DOHH2 (cell line): ENCODE results near the gene GRIA1.

Experiments used
- EZH2phosphoT487 ChIP-seq: fragments of 200-600 bp; sonication (generic); IDR thresholded peaks from 2 replicates; pipeline ENCODE4 v1.6.1; 2017; ENCODE audit warnings: borderline replicate concordance, mild to moderate bottlenecking, antibody characterized with exemption, low read length, moderate library complexity, mixed read lengths
- TF ChIP-seq, protein P1 (sequence below): fragments of 200-600 bp; sonication (generic); IDR thresholded peaks from one replicate; pipeline ENCODE4 v1.5.1; 2014; ENCODE audit warnings: antibody characterized with exemption, mild to moderate bottlenecking, low read depth, low read length; ENCODE audit not compliant: poor library complexity, severe bottlenecking

DNA sequence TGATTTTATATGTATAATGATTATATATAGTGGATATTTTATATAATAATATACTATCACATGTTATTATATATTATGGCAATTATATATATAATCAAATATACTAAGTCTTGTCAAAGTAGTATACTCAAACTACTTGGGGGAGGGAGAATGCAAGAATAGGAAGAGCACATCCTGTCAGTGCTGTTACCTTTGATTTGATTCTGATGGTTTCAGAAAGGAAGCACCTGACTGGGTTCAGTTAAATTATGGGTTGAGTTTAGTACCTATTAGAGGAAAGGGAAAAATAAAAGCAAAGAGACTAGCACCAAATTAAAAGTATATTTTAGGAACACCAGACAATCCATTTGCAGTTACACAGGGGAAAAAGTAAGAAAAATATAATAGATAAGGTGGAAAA, 107.6 kb downstream of the GRIA1 start:
- TF ChIP-seq, protein P1, sequence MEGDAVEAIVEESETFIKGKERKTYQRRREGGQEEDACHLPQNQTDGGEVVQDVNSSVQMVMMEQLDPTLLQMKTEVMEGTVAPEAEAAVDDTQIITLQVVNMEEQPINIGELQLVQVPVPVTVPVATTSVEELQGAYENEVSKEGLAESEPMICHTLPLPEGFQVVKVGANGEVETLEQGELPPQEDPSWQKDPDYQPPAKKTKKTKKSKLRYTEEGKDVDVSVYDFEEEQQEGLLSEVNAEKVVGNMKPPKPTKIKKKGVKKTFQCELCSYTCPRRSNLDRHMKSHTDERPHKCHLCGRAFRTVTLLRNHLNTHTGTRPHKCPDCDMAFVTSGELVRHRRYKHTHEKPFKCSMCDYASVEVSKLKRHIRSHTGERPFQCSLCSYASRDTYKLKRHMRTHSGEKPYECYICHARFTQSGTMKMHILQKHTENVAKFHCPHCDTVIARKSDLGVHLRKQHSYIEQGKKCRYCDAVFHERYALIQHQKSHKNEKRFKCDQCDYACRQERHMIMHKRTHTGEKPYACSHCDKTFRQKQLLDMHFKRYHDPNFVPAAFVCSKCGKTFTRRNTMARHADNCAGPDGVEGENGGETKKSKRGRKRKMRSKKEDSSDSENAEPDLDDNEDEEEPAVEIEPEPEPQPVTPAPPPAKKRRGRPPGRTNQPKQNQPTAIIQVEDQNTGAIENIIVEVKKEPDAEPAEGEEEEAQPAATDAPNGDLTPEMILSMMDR, result no peak
- TF ChIP-seq EZH2phosphoT487, result no peak
